GM12878 (cell line): ENCODE results near the gene GPR146. TPM values are rescaled to one million over a fixed set of nuclear protein-coding genes. Genes with fewer than 3 reads are reported as not detected.

Experiments
- ATAC-seq: fragments of 200-7000 bp; cut with Tn5 transposase; 3 replicates; pipeline ENCODE4 v1.9.1; 2020; ENCODE audit warnings: mild to moderate bottlenecking, moderate library complexity
- BruUV-seq: library from RNA; stranded (reverse); fragments of 400-500 nt; replicated peaks from 2 replicates; lab custom pipeline; 2021; lab: Mats Ljungman, UMichigan
- CTCF ChIA-PET: fragments of 300-600 bp; sonication (Branson Sonifier 250); formaldehyde crosslinking; extraction: SDS; loops from one replicate; lab custom pipeline; 2021; ENCODE audit warnings: inconsistent platforms; lab: Yijun Ruan, JAX
- POLR2A ChIA-PET: fragments of 350-600 bp; formaldehyde crosslinking; extraction: SDS; loops from one replicate; lab custom pipeline; 2021; ENCODE audit warnings: inconsistent platforms; lab: Charles Lee
- RAD21 ChIA-PET: fragments of 300-600 bp; sonication (Branson Sonifier 250); formaldehyde crosslinking; loops from one replicate; lab custom pipeline; 2023; ENCODE audit warnings: antibody characterized with exemption; ENCODE audit not compliant: unreplicated experiment; lab: Charles Lee
- SMC1A ChIA-PET: fragments of 300-600 bp; sonication (Branson Sonifier 250); formaldehyde crosslinking; loops from one replicate; lab custom pipeline; 2023; ENCODE audit not compliant: unreplicated experiment, uncharacterized antibody; lab: Charles Lee
- DNase-seq: peaks from one replicate; pipeline ENCODE4 v3.0.0-alpha.2; 2011; ENCODE audit warnings: low read depth, low spot score
- FAIRE-seq: peaks from 3 replicates; lab custom pipeline; 2011; peaks lifted over from hg19 to GRCh38; lab: Jason Lieb, UNC
- H2AFZ ChIP-seq: 2 replicates; pipeline ENCODE4 v1.6.0; 2011; ENCODE audit warnings: low read depth, low read length, control low read depth; ENCODE audit not compliant: control insufficient read depth
- H3K27ac ChIP-seq: 2 replicates; pipeline ENCODE4 v1.5.1; 2011; ENCODE audit warnings: control low read depth; ENCODE audit not compliant: control insufficient read depth, insufficient read depth
- H3K27me3 ChIP-seq, 2 experiments: replicated peaks in 1 of 2; 2 replicates each; pipeline versions ENCODE4 v1.6.0 to v1.6.1; 2011; ENCODE audit warnings: low read length in 1 of 2; ENCODE audit not compliant: control insufficient read depth in 2 of 2, insufficient read depth in 2 of 2
- H3K36me3 ChIP-seq, 2 experiments: 2 replicates each; pipeline ENCODE4 v1.5.1; 2011; ENCODE audit warnings: low read length in 1 of 2; ENCODE audit not compliant: control insufficient read depth in 2 of 2, insufficient read depth in 2 of 2
- H3K4me1 ChIP-seq: 2 replicates; pipeline ENCODE4 v1.6.1; 2011; ENCODE audit warnings: mild to moderate bottlenecking, low read length, moderate library complexity, mixed read lengths; ENCODE audit not compliant: control insufficient read depth, insufficient read depth
- H3K4me2 ChIP-seq: 2 replicates; pipeline ENCODE4 v1.6.0; 2011; ENCODE audit warnings: control low read depth; ENCODE audit not compliant: control insufficient read depth, insufficient read depth
- H3K4me3 ChIP-seq: fragments of 200-600 bp; sonication (generic); 2 replicates; pipeline ENCODE4 v1.5.1; 2016
- H3K79me2 ChIP-seq: 2 replicates; pipeline ENCODE4 v1.6.0; 2011; ENCODE audit warnings: low read length; ENCODE audit not compliant: control insufficient read depth, insufficient read depth
- H3K9ac ChIP-seq: 2 replicates; pipeline ENCODE4 v1.8.0; 2011; ENCODE audit warnings: low read length, control low read depth, mixed read lengths; ENCODE audit not compliant: control insufficient read depth, insufficient read depth
- H3K9me3 ChIP-seq: replicated peaks from 3 replicates; pipeline ENCODE4 v1.5.1; 2011; ENCODE audit warnings: mild to moderate bottlenecking, low read length; ENCODE audit not compliant: control insufficient read depth, insufficient read depth
- H4K20me1 ChIP-seq: 2 replicates; pipeline ENCODE4 v1.6.0; 2011; ENCODE audit not compliant: control insufficient read depth, insufficient read depth
- BCL11A ChIP-seq: IDR thresholded peaks from 2 replicates; pipeline ENCODE4 v1.6.1; 2011; ENCODE audit warnings: low read depth, low read length
- HCFC1 ChIP-seq: fragments of 150-350 bp; IDR thresholded peaks from 2 replicates; pipeline ENCODE4 v1.6.1; 2014; ENCODE audit warnings: low read length
- MTA2 ChIP-seq: fragments of 450-650 bp; IDR thresholded peaks from 2 replicates; pipeline ENCODE4 v1.6.1; 2016; ENCODE audit warnings: low read depth, mild to moderate bottlenecking, moderate library complexity
- POLR2AphosphoS2 ChIP-seq: IDR thresholded peaks from 2 replicates; pipeline ENCODE4 v1.6.1; 2011; ENCODE audit warnings: low read depth, mild to moderate bottlenecking, low read length, improper control_type of control experiment, moderate library complexity
- SMARCA5 ChIP-seq: fragments of 450-650 bp; IDR thresholded peaks from 2 replicates; pipeline ENCODE4 v1.6.1; 2017; ENCODE audit warnings: mild to moderate bottlenecking
- YBX1 ChIP-seq: fragments of 450-650 bp; IDR thresholded peaks from 2 replicates; pipeline ENCODE4 v1.6.1; 2016; ENCODE audit warnings: antibody characterized with exemption
- ZNF217 ChIP-seq: fragments of 450-650 bp; IDR thresholded peaks from 2 replicates; pipeline ENCODE4 v1.6.1; 2017; ENCODE audit warnings: antibody characterized with exemption, mild to moderate bottlenecking
- WGBS: methylation state at CpG from one replicate; pipeline ENCODE4 v1.1.6; 2016; ENCODE audit warnings: low lambda C conversion rate; ENCODE audit not compliant: insufficient replicate concordance, insufficient coverage; ENCODE audit errors: missing lambda C conversion rate; 5-methylcytosine and 5-hydroxymethylcytosine counted together
- in situ Hi-C: fragments of 300-500 bp; cut with MboI; formaldehyde crosslinking; loops from 9 replicates; pipeline ENCODE4 v1.14.3; 2018; ENCODE audit warnings: mixed read lengths
- intact Hi-C: fragments of 100-400 bp; cut with micrococcal nuclease; formaldehyde crosslinking; loops from one replicate; pipeline ENCODE4 v1.14.2; 2022; ENCODE audit not compliant: unreplicated experiment
- polyA plus RNA-seq, 11 experiments: library from polyadenylated mRNA; depleted of rRNA in 4 of 11; unstranded in 6 of 11; stranded (reverse) in 5 of 11; fragments of >200 nt; fragmentation: Nextera tagmentation in 4 of 11; fragmentation: Illumina TruSeq in 1 of 11; extraction: Ambion mirVana in 4 of 11; extraction: Trizol in 1 of 11; gene quantifications; 1 replicate in 1 of 11; 2 replicates in 10 of 11; pipeline versions ENCODE4 v1.2.1 to v1.2.3, GENCODE V29; 2011 to 2016; ENCODE audit warnings: inconsistent platforms in 2 of 11, missing spikeins in 2 of 11, low read depth in 1 of 11
- total RNA-seq, 4 experiments: library from RNA; depleted of rRNA in 3 of 4; stranded (reverse); fragments of >200 nt in 3 of 4; fragmentation: Illumina TruSeq in 1 of 4; extraction: Trizol in 1 of 4; gene quantifications; 2 replicates each; pipeline versions ENCODE4 v1.2.1 to v1.2.3, GENCODE V29; 2013 to 2021
- TF ChIP-seq, protein P1 (sequence below): fragments of 450-650 bp; conservative IDR thresholded peaks from 2 replicates; pipeline ENCODE4 v1.6.1; 2017; ENCODE audit warnings: mild to moderate bottlenecking, moderate library complexity
- TF ChIP-seq, protein P2 (sequence below): fragments of 450-650 bp; IDR thresholded peaks from 2 replicates; pipeline ENCODE4 v1.6.1; 2017; ENCODE audit warnings: mild to moderate bottlenecking
- TF ChIP-seq, protein P3 (sequence below): fragments of 450-650 bp; IDR thresholded peaks from 2 replicates; pipeline ENCODE4 v1.6.1; 2018; ENCODE audit warnings: mild to moderate bottlenecking, low read depth, moderate library complexity; ENCODE audit not compliant: partially characterized antibody
- TF ChIP-seq, protein P4 (sequence below): IDR thresholded peaks from 2 replicates; pipeline ENCODE4 v1.6.1; 2012; ENCODE audit warnings: low read depth, low read length, improper control_type of control experiment

GPR146 gene
- total and polyA plus RNA-seq, 10 of the 15 experiments (the other 5 are each of a cell fraction or from before 2014, with no cell fraction given) = 0.19 to 12.0 (median 0.54) TPM; not detected in 2

DNA sequence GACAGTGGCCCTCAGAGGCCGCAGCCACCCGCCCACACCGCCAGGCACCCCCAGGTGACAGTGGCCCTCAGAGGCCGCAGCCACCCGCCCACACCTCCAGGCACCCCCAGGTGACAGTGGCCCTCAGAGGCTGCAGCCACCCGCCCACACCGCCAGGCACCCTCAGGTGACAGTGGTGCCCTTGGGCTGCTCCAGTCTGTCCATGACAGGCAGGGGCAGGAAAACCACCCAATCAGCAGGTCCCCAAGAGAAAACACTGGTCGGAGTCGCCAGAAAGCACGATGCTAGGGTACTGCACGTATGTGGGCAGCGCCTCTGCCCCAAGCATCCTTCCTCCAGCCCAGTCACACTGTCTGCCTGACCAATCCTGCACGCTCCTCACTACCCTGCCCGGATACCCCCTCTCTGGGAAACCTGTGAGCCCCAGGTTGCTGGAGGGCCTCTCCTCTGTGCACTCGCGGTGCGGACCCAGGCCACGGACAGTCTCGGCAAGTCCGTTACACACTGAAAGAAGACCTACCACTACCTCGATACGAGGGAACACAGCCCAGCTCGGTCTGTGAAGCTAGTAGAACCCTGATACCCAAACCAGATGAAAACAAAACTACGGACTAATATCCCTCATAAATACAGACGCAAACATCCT, 11.7 kb upstream of the GPR146 start (continued):
- TF ChIP-seq, protein P1, sequence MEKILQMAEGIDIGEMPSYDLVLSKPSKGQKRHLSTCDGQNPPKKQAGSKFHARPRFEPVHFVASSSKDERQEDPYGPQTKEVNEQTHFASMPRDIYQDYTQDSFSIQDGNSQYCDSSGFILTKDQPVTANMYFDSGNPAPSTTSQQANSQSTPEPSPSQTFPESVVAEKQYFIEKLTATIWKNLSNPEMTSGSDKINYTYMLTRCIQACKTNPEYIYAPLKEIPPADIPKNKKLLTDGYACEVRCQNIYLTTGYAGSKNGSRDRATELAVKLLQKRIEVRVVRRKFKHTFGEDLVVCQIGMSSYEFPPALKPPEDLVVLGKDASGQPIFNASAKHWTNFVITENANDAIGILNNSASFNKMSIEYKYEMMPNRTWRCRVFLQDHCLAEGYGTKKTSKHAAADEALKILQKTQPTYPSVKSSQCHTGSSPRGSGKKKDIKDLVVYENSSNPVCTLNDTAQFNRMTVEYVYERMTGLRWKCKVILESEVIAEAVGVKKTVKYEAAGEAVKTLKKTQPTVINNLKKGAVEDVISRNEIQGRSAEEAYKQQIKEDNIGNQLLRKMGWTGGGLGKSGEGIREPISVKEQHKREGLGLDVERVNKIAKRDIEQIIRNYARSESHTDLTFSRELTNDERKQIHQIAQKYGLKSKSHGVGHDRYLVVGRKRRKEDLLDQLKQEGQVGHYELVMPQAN = no peak

DNA sequence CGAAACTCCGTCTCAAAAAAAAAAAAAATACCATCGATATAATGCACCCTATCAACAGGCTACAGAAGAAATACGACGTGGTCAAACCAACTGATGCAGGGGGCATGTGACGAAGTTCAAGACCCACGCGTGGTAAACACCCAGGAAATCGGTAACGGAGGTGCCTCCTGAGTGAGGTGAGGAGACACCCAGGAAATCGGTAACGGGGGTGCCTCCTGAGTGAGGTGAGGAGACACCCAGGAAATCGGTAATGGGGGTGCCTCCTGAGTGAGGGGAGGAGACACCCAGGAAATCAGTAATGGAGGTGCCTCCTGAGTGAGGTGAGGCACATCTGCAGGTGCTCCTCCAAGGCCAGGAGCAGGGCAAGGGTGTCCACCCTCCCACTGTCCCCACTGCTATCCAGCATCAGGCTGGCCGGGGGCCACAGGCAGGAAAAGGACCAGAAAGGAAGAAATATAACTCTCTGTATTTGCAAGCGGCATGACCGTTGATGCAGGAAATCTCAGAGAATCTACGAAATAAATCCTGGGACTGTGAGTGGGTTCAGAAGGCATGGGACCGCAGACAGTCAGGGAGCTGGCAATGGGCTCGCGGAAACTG, 10.7 kb upstream of the GPR146 start:
- Histone ChIP-seq H3K36me3 (no peaks in the 10 kb centered on the region; a peak in 1 of 4 replicates), H4K20me1 (no peaks in the 10 kb centered on the region), H3K27ac (no peak overlapping the region), H3K4me3 (no peak overlapping the region), H3K27me3 (no peaks in the 10 kb centered on the region), H3K4me1 (peaks cover 10% of the 10 kb centered on the region), H3K79me2 (peaks cover 10% of the 10 kb centered on the region), H2AFZ (no peak overlapping the region), H3K4me2 (no peak overlapping the region), H3K9ac (no peak overlapping the region), H3K9me3 (no peaks in the 10 kb centered on the region; the same call in 2 of the 3 replicates)
- WGBS = 73% methylated on average over 20 of the region's 20 CpGs
- ChIA-PET POLR2A (no interaction called here), RAD21 (no interaction called here), SMC1A (no interaction called here), CTCF (interaction anchor here (0.8 kb wide), 1 partner anchor 142 kb away, joined by 3 read pairs; no protein-coding TSS in a partner anchor)
- intact Hi-C loops = no loop called here
- BruUV-seq = no TSS peak
- in situ Hi-C loops = no loop called here
- no peak for DNase-seq
- no peak for FAIRE-seq
- no peak for ATAC-seq
- TF ChIP-seq, protein P1 = no peak
- TF ChIP-seq POLR2AphosphoS2 = no peak
- TF ChIP-seq ZNF217 = no peak
- no peak for TF ChIP-seq MTA2
- TF ChIP-seq SMARCA5 = no peak
- no peak for TF ChIP-seq HCFC1
- no peak for TF ChIP-seq BCL11A
- TF ChIP-seq, protein P2, sequence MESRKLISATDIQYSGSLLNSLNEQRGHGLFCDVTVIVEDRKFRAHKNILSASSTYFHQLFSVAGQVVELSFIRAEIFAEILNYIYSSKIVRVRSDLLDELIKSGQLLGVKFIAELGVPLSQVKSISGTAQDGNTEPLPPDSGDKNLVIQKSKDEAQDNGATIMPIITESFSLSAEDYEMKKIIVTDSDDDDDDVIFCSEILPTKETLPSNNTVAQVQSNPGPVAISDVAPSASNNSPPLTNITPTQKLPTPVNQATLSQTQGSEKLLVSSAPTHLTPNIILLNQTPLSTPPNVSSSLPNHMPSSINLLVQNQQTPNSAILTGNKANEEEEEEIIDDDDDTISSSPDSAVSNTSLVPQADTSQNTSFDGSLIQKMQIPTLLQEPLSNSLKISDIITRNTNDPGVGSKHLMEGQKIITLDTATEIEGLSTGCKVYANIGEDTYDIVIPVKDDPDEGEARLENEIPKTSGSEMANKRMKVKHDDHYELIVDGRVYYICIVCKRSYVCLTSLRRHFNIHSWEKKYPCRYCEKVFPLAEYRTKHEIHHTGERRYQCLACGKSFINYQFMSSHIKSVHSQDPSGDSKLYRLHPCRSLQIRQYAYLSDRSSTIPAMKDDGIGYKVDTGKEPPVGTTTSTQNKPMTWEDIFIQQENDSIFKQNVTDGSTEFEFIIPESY = no peak
- TF ChIP-seq, protein P3, sequence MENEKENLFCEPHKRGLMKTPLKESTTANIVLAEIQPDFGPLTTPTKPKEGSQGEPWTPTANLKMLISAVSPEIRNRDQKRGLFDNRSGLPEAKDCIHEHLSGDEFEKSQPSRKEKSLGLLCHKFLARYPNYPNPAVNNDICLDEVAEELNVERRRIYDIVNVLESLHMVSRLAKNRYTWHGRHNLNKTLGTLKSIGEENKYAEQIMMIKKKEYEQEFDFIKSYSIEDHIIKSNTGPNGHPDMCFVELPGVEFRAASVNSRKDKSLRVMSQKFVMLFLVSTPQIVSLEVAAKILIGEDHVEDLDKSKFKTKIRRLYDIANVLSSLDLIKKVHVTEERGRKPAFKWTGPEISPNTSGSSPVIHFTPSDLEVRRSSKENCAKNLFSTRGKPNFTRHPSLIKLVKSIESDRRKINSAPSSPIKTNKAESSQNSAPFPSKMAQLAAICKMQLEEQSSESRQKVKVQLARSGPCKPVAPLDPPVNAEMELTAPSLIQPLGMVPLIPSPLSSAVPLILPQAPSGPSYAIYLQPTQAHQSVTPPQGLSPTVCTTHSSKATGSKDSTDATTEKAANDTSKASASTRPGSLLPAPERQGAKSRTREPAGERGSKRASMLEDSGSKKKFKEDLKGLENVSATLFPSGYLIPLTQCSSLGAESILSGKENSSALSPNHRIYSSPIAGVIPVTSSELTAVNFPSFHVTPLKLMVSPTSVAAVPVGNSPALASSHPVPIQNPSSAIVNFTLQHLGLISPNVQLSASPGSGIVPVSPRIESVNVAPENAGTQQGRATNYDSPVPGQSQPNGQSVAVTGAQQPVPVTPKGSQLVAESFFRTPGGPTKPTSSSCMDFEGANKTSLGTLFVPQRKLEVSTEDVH = no peak
- TF ChIP-seq, protein P4, sequence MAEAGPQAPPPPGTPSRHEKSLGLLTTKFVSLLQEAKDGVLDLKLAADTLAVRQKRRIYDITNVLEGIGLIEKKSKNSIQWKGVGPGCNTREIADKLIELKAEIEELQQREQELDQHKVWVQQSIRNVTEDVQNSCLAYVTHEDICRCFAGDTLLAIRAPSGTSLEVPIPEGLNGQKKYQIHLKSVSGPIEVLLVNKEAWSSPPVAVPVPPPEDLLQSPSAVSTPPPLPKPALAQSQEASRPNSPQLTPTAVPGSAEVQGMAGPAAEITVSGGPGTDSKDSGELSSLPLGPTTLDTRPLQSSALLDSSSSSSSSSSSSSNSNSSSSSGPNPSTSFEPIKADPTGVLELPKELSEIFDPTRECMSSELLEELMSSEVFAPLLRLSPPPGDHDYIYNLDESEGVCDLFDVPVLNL = no peak
- no peak for TF ChIP-seq YBX1
